Measurements from ENCODE around the gene TAC3.

DNA sequence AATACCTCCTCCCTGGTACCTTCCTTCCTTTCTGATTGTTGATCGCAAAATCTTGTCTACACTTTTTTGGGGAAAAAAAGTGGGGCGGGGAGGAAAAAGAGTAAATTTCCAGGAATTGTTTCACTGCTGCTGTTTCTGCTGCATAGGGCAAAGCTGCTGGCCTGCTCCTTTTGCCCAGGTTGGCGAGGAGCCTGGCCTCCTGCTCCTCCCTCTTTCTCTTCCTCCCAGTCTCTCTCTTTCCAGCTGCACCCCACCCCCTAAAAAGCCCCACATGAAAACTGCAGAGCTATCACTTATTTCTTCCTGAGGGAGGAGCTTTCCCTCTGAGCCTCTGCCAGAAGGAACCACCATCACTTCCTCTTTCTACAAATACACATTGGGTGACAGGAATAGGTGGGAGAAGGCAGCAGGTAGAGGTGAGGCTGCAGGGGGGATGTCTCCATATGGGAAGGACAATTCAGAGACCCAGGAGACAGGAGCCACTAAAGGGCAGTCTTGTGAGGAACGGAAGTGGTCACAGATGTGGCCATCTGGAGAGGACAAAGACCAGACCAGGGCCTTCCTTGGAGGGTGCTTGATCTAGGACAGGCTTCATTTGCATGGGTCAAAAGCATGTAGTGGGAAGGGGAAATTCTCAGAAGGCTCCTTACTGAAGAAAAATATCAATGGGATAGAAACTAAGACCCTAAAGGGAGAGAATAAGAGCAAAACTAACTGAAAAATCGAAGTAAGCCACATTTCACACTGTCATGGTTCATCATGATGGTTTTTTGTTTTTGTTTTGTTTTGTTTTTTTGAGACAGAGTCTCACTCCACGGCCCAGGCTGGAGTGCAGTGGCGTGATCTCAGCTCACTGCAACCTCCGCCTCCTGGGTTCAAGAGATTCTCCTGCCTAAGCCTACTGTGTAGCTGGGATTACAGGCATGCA, 24.7 kb downstream of the TAC3 start:
- TF ChIP-seq EZH2phosphoT487 (IDR thresholded peaks at IDR 0.05; ENCODE audit: borderline replicate concordance, low read depth, low read length): no peak
- TF ChIP-seq, protein P1, sequence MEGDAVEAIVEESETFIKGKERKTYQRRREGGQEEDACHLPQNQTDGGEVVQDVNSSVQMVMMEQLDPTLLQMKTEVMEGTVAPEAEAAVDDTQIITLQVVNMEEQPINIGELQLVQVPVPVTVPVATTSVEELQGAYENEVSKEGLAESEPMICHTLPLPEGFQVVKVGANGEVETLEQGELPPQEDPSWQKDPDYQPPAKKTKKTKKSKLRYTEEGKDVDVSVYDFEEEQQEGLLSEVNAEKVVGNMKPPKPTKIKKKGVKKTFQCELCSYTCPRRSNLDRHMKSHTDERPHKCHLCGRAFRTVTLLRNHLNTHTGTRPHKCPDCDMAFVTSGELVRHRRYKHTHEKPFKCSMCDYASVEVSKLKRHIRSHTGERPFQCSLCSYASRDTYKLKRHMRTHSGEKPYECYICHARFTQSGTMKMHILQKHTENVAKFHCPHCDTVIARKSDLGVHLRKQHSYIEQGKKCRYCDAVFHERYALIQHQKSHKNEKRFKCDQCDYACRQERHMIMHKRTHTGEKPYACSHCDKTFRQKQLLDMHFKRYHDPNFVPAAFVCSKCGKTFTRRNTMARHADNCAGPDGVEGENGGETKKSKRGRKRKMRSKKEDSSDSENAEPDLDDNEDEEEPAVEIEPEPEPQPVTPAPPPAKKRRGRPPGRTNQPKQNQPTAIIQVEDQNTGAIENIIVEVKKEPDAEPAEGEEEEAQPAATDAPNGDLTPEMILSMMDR (conservative IDR thresholded peaks at IDR 0.05; ENCODE audit: low read length): no peak

All from OCI-LY7 (cell line).